BLaER1 (cell line): Measurements from ENCODE around the gene L3HYPDH.

Source experiments
- H3K27ac ChIP-seq: shearing (Covaris generic); formaldehyde crosslinking; 2 replicates; pipeline ENCODE4 v1.8.1; 2022
- H3K27me3 ChIP-seq: shearing (Covaris generic); formaldehyde crosslinking; 2 replicates; pipeline ENCODE4 v1.8.1; 2022
- H3K36me3 ChIP-seq: shearing (Covaris generic); formaldehyde crosslinking; 2 replicates; pipeline ENCODE4 v1.8.1; 2022
- H3K4me1 ChIP-seq: shearing (Covaris generic); formaldehyde crosslinking; 2 replicates; pipeline ENCODE4 v1.8.1; 2022
- H3K4me2 ChIP-seq: shearing (Covaris generic); formaldehyde crosslinking; 2 replicates; pipeline ENCODE4 v1.8.1; 2022
- H3K4me3 ChIP-seq: shearing (Covaris generic); formaldehyde crosslinking; 2 replicates; pipeline ENCODE4 v1.8.1; 2022
- H3K9ac ChIP-seq: shearing (Covaris generic); formaldehyde crosslinking; 2 replicates; pipeline ENCODE4 v1.8.1; 2022
- H3K9me3 ChIP-seq: shearing (Covaris generic); formaldehyde crosslinking; 2 replicates; pipeline ENCODE4 v1.8.1; 2022
- H4K20me1 ChIP-seq: shearing (Covaris generic); formaldehyde crosslinking; 2 replicates; pipeline ENCODE4 v1.8.1; 2022
- Cebpa-rat ChIP-seq: shearing (Covaris generic); IDR thresholded peaks from 2 replicates; pipeline ENCODE4 v1.8.1; 2022

Gene L3HYPDH

DNA sequence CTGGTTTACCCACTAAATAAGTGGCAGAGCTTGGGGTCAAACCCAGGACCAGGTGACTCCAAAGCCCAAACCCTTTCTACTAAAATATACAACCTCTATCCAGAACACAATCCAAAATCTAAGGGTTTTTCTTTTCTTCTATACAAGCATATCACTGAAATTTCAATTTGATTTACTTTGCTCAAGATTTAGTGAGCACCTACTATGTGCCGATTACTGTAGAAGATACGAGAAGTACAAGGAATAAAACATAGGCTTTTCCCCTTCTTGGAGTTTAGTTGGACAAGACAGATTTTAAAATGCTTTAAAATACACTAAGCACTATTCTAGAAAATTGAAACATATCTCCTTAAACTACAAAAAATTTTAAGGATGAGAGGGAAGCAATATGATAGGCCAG is 2.8 kb downstream of the L3HYPDH start:
- H3K4me3 ChIP-seq = no peak overlapping the region
- H3K27ac ChIP-seq = no peak overlapping the region
- H3K4me1 ChIP-seq = peaks cover 49% of the 10 kb centered on the region
- no peaks in the 10 kb centered on the region for H3K27me3 ChIP-seq
- peaks cover 18% of the 10 kb centered on the region for H3K36me3 ChIP-seq
- no peaks in the 10 kb centered on the region for H3K9me3 ChIP-seq
- no peak for TF ChIP-seq Cebpa-rat
- no peak overlapping the region for H3K9ac ChIP-seq
- H4K20me1 ChIP-seq = peaks cover 31% of the 10 kb centered on the region
- peak overlapping the region; percentile 92 for H3K4me2 ChIP-seq

DNA sequence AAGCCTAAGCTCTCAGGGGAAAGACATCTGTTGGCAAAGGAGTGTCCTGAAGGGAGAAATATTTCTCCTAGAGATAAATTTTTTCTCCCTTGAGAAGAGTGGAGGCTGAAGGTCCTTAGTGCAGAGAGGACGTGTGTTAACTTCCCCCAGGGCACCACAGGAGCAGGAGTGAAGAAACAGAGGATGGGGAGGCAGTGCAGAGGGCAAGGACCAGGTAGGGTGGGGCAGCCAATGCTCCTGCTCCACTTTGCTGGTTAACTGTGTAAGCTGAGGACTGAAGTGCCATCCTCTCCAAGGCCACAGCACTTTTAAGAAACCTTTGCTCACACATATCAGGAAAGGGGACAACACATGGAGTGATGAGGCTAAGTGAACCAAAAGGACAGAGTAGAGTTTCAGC is 4.0 kb downstream of the L3HYPDH start:
- Histone ChIP-seq H3K4me1 (peaks cover 37% of the 10 kb centered on the region), H3K36me3 (peaks cover 31% of the 10 kb centered on the region), H3K27ac (no peak overlapping the region), H4K20me1 (peaks cover 31% of the 10 kb centered on the region), H3K4me2 (peak overlapping the region; percentile 92), H3K9ac (no peak overlapping the region), H3K4me3 (no peak overlapping the region), H3K9me3 (no peaks in the 10 kb centered on the region), H3K27me3 (no peaks in the 10 kb centered on the region)
- TF ChIP-seq Cebpa-rat = no peak

- no peak overlapping the region for H3K4me2 ChIP-seq
- peaks cover 43% of the 10 kb centered on the region for H3K36me3 ChIP-seq
- H3K9me3 ChIP-seq = no peaks in the 10 kb centered on the region
- H3K9ac ChIP-seq = no peak overlapping the region
- no peaks in the 10 kb centered on the region for H3K27me3 ChIP-seq
- no peak overlapping the region for H3K27ac ChIP-seq
- H4K20me1 ChIP-seq = peaks cover 38% of the 10 kb centered on the region
- peaks cover 36% of the 10 kb centered on the region for H3K4me1 ChIP-seq
- TF ChIP-seq Cebpa-rat = no peak
- H3K4me3 ChIP-seq = no peak overlapping the region
Observed at GRCh38 chr14:59478540-59478939, 5.7 kb downstream of the L3HYPDH start.

GRCh38 chr14:59475709-59476108 is 8.5 kb downstream of the L3HYPDH start:
- peaks cover 61% of the 10 kb centered on the region for H3K36me3 ChIP-seq

GRCh38 chr14:59474172-59474571 is 10.0 kb downstream of the L3HYPDH start:
- Histone ChIP-seq H3K4me1 (no peaks in the 10 kb centered on the region), H3K9me3 (no peaks in the 10 kb centered on the region), H4K20me1 (peaks cover 8% of the 10 kb centered on the region; the same call in 1 of the 2 replicates), H3K4me2 (no peak overlapping the region), H3K4me3 (no peak overlapping the region), H3K27ac (no peak overlapping the region), H3K36me3 (peaks cover 73% of the 10 kb centered on the region), H3K27me3 (no peaks in the 10 kb centered on the region), H3K9ac (no peak overlapping the region)
- TF ChIP-seq Cebpa-rat = no peak

More at GRCh38 chr14:59475709-59476108, 8.5 kb downstream of the L3HYPDH start:
- Histone ChIP-seq H4K20me1 (peaks cover 17% of the 10 kb centered on the region), H3K4me1 (peaks cover 8% of the 10 kb centered on the region), H3K27me3 (no peaks in the 10 kb centered on the region), H3K9me3 (no peaks in the 10 kb centered on the region), H3K9ac (no peak overlapping the region), H3K4me2 (no peak overlapping the region), H3K27ac (no peak overlapping the region), H3K4me3 (no peak overlapping the region)
- no peak for TF ChIP-seq Cebpa-rat

GRCh38 chr14:59465316-59466135 is 18.7 kb downstream of the L3HYPDH start, which contains the start of gene GPR135:
GPR135 (minus strand) TSS chr14:59465380; CDS start chr14:59465226, 154 bp downstream.
- TF ChIP-seq Cebpa-rat = no peak
- Histone ChIP-seq H3K27me3 (peaks cover 40% of the 10 kb centered on the region), H3K4me2 (peak within 1 kb of the TSS; percentile 92), H3K9ac (peak within 1 kb of the TSS; percentile 30), H3K4me1 (peaks cover 16% of the 10 kb centered on the region), H4K20me1 (peaks cover 38% of the 10 kb centered on the region), H3K9me3 (no peaks in the 10 kb centered on the region), H3K4me3 (peak within 1 kb of the TSS; percentile 70), H3K27ac (no peak within 1 kb of the TSS), H3K36me3 (peaks cover 13% of the 10 kb centered on the region; the same call in 1 of the 2 replicates)

DNA sequence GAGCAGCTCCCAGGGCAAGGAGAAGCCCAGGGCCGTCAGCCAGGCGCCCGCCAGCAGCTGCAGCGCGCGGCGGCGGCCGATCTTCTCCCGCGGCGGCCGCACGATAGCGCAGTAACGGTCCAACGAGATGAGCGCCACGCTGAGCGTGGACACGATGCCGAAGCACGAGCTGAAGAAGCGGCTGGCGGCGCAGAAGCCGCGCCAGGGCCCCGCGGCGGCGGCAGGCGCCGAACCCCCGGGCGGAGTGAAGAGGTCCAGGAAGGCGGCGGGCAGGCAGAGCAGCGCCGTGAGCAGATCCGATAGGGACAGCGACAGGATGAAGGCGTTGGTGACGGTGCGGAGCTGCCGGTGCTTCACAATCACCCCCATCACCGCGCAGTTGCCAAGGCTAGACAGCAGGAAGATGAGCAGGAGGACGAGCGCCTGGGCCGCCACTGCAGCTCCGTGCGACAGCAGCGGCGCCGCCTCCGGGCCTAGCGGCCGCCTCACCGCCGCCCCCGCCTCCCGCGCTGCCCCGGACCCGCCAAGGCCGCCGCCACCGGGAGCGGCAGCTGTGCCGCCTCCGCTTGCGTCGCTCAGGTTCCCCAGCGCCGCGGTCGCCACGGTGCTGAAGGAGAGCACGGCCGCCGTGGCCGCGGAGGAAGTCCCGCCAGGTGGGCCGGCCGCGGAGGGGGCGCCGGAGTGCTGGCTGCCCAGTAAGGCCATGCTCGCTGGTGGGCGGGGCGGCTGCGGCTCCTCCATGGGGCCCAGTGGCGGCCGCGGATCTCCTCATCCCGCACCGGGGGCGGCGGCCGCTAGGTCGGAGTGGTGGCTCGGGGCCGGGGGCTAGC is 19.5 kb downstream of the L3HYPDH start:
- peaks cover 8% of the 10 kb centered on the region; the same call in 1 of the 2 replicates for H3K36me3 ChIP-seq
- H3K27ac ChIP-seq = no peak overlapping the region
- H3K4me2 ChIP-seq = peak overlapping the region; percentile 92
- H3K9me3 ChIP-seq = no peaks in the 10 kb centered on the region
- peaks cover 38% of the 10 kb centered on the region for H4K20me1 ChIP-seq
- peaks cover 40% of the 10 kb centered on the region for H3K27me3 ChIP-seq
- H3K9ac ChIP-seq = peak overlapping the region; percentile 30
- peaks cover 16% of the 10 kb centered on the region for H3K4me1 ChIP-seq
- TF ChIP-seq Cebpa-rat = no peak
- peak overlapping the region; percentile 70 for H3K4me3 ChIP-seq

DNA sequence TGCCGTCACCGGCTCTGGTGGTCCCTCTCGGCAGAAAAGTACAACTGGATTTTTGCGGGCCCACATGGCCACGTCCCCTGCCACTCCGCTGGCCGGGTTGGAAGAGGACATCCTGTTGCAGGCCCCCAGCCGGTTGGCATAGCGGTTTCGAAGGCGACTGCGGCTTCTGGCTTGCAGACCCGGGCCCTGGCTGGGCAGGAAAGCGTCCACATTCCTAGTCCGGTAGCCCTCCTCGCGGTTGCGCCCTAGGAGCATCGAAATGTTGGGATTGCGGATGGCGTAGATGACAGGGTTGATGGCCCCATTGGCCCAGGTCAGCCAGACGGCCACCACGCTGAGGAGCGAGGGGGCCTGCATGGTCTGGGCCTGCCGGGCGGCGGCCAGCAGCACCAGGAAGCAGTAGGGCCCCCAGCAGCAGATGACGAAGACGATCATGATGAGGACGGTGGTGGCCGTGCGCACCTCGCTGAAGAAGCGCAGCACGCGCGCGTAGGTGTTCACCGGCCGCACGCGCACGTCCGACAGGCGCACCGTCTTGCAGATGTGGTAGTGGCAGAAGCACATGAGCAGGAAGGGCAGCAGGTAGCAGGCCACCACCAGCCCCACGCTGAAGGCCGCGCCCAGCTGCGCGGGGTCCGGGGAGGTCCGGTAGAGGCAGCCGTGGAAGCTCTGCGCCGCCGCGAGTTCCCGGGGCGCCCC is 20.3 kb downstream of the L3HYPDH start:
- Histone ChIP-seq H3K9ac (peak overlapping the region; percentile 30; the same call in 1 of the 2 replicates), H3K36me3 (peaks cover 4% of the 10 kb centered on the region; the same call in 1 of the 2 replicates), H3K4me1 (peaks cover 16% of the 10 kb centered on the region), H3K4me2 (peak overlapping the region; percentile 92), H4K20me1 (peaks cover 38% of the 10 kb centered on the region), H3K27me3 (peaks cover 40% of the 10 kb centered on the region), H3K9me3 (no peaks in the 10 kb centered on the region), H3K27ac (no peak overlapping the region), H3K4me3 (peak overlapping the region; percentile 70)
- TF ChIP-seq Cebpa-rat = no peak

DNA sequence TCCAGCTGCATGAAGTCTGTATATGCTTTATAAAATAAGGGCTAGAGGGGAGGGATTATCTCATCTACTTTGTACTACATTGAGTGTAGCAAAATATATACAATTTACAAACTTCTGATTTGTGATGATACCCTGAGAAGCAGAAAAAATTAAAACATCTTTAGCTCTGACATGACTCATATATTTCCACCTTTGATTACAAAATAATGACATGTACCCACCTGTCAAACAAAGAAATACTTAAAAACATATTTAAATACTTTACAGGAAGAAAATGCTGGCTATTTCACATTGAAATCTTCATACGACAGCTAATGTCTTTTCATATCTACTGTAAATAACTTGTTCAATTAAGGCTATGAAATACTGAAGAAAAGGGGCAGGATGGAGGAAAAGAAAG is 22.3 kb downstream of the L3HYPDH start:
- Histone ChIP-seq H3K27ac (no peak overlapping the region), H3K9me3 (no peaks in the 10 kb centered on the region), H3K4me1 (peaks cover 16% of the 10 kb centered on the region), H3K36me3 (no peaks in the 10 kb centered on the region; the same call in 1 of the 2 replicates), H3K27me3 (peaks cover 40% of the 10 kb centered on the region), H4K20me1 (peaks cover 38% of the 10 kb centered on the region), H3K4me2 (no peak overlapping the region), H3K4me3 (no peak overlapping the region), H3K9ac (no peak overlapping the region)
- TF ChIP-seq Cebpa-rat = no peak
